ENCODE results near the gene SUV39H1.
"Not testable (repeated sequence)": the region's sequence is repeated elsewhere in the genome, so short reads cannot be mapped to it uniquely, and the experiment has no call there.

SUV39H1 gene

DNA sequence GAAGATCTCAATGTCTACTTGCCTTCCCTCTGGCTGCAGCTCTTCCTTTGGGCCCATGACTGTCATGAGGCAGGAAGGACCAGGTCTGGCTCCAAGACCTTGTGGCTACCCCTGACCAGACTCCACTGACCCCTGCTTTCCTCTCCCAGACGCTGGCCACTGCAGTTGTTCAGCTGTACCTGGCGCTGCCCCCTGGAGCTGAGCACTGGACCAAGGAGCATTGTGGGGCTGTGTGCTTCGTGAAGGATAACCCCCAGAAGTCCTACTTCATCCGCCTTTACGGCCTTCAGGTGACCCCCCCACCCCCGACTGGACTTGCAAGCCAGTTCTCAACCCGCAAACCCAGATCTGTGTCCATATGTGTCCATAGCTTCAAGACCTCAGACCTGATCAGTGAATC is 12.4 kb upstream of the SUV39H1 start (continued):
- TF ChIP-seq, protein P1, sequence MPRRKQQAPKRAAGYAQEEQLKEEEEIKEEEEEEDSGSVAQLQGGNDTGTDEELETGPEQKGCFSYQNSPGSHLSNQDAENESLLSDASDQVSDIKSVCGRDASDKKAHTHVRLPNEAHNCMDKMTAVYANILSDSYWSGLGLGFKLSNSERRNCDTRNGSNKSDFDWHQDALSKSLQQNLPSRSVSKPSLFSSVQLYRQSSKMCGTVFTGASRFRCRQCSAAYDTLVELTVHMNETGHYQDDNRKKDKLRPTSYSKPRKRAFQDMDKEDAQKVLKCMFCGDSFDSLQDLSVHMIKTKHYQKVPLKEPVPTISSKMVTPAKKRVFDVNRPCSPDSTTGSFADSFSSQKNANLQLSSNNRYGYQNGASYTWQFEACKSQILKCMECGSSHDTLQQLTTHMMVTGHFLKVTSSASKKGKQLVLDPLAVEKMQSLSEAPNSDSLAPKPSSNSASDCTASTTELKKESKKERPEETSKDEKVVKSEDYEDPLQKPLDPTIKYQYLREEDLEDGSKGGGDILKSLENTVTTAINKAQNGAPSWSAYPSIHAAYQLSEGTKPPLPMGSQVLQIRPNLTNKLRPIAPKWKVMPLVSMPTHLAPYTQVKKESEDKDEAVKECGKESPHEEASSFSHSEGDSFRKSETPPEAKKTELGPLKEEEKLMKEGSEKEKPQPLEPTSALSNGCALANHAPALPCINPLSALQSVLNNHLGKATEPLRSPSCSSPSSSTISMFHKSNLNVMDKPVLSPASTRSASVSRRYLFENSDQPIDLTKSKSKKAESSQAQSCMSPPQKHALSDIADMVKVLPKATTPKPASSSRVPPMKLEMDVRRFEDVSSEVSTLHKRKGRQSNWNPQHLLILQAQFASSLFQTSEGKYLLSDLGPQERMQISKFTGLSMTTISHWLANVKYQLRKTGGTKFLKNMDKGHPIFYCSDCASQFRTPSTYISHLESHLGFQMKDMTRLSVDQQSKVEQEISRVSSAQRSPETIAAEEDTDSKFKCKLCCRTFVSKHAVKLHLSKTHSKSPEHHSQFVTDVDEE (CRISPR knock-in tag; IDR thresholded peaks at IDR 0.05) = no peak

DNA sequence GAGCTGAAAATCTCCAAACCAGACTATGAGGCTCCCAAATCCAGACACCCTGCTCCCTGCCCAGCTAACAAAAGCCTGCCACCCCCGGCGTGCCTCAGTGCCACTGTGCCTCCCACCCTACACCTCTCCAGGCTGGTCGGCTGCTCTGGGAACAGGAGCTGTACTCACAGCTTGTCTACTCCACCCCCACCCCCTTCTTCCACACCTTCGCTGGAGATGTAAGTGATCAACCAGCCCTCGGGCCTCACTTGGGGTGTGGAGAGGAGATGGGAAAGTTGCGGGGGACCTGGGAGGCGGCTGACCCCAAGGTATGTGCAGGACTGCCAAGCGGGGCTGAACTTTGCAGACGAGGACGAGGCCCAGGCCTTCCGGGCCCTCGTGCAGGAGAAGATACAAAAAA is 11.1 kb upstream of the SUV39H1 start:
- no peak for ATAC-seq
- TF ChIP-seq ZC3H10 (CRISPR knock-in tag; IDR thresholded peaks at IDR 0.05) (no peak), TCF4 (CRISPR knock-in tag; IDR thresholded peaks at IDR 0.05; ENCODE audit: borderline replicate concordance) (no peak)
- TF ChIP-seq, protein P2, sequence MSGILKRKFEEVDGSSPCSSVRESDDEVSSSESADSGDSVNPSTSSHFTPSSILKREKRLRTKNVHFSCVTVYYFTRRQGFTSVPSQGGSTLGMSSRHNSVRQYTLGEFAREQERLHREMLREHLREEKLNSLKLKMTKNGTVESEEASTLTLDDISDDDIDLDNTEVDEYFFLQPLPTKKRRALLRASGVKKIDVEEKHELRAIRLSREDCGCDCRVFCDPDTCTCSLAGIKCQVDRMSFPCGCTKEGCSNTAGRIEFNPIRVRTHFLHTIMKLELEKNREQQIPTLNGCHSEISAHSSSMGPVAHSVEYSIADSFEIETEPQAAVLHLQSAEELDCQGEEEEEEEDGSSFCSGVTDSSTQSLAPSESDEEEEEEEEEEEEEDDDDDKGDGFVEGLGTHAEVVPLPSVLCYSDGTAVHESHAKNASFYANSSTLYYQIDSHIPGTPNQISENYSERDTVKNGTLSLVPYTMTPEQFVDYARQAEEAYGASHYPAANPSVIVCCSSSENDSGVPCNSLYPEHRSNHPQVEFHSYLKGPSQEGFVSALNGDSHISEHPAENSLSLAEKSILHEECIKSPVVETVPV (CRISPR knock-in tag; IDR thresholded peaks at IDR 0.05) = no peak

DNA sequence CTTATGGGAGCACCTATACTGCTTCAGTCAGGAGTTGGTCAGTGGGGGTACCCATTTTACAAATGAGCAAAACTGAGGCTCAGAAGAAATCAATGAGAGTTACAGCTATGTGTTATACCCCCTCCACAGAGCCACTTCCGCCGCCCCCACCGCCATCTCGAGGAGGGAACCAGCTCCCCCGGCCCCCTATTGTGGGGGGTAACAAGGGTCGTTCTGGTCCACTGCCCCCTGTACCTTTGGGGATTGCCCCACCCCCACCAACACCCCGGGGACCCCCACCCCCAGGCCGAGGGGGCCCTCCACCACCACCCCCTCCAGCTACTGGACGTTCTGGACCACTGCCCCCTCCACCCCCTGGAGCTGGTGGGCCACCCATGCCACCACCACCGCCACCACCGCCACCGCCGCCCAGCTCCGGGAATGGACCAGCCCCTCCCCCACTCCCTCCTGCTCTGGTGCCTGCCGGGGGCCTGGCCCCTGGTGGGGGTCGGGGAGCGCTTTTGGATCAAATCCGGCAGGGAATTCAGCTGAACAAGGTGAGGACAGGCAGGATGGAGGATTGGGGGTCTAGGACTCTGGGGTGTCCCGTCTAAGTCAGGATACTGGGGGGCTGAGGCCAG is 7.9 kb upstream of the SUV39H1 start:
- no peak for ATAC-seq
- TF ChIP-seq ZC3H10 (CRISPR knock-in tag; IDR thresholded peaks at IDR 0.05) = no peak
- no peak for TF ChIP-seq ESRRG (CRISPR knock-in tag; IDR thresholded peaks at IDR 0.05)
- no peak for TF ChIP-seq ISL1 (CRISPR knock-in tag; IDR thresholded peaks at IDR 0.05)

DNA sequence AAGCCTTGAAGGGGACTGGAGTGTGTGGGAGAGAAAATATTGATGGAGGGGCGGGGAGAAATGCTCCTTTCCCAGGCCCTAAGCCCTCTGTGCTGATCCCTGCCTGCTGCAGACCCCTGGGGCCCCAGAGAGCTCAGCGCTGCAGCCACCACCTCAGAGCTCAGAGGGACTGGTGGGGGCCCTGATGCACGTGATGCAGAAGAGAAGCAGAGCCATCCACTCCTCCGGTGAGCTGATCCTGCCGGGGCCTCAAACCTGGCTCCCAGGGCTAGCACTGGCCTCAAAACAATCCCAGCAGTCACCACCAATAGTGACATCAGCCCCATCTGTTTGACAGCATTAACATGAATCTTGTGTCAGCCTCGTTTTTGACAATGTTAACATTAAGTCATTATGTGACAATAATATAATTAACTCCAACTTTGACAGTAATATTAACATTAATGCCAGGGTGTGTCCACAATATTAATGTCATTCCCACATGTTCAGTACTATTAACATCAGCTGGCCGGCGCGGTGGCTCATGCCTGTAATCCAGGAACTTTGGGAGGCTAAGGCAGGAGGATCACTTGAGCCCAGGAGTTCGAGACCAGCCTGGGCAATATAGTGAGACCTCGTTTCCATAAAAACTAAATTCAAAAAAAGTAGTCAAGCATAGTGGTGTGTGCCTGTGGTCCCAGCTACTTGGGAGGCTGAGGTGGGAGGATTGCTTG is 7.2 kb upstream of the SUV39H1 start:
- TF ChIP-seq ZNF565 (CRISPR knock-in tag; conservative IDR thresholded peaks at IDR 0.05; ENCODE audit: low read depth) = no peak
- TF ChIP-seq, protein P1 (CRISPR knock-in tag; IDR thresholded peaks at IDR 0.05) = no peak
- TF ChIP-seq RARB (CRISPR knock-in tag; IDR thresholded peaks at IDR 0.05) = no peak
- no peak for TF ChIP-seq ZC3H10 (CRISPR knock-in tag; IDR thresholded peaks at IDR 0.05)
- TF ChIP-seq GLIS3 (CRISPR knock-in tag; IDR thresholded peaks at IDR 0.05) = no peak
- no peak for TF ChIP-seq ZFP3 (CRISPR knock-in tag; IDR thresholded peaks at IDR 0.05)
- TF ChIP-seq, protein P3, sequence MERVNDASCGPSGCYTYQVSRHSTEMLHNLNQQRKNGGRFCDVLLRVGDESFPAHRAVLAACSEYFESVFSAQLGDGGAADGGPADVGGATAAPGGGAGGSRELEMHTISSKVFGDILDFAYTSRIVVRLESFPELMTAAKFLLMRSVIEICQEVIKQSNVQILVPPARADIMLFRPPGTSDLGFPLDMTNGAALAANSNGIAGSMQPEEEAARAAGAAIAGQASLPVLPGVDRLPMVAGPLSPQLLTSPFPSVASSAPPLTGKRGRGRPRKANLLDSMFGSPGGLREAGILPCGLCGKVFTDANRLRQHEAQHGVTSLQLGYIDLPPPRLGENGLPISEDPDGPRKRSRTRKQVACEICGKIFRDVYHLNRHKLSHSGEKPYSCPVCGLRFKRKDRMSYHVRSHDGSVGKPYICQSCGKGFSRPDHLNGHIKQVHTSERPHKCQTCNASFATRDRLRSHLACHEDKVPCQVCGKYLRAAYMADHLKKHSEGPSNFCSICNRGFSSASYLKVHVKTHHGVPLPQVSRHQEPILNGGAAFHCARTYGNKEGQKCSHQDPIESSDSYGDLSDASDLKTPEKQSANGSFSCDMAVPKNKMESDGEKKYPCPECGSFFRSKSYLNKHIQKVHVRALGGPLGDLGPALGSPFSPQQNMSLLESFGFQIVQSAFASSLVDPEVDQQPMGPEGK (CRISPR knock-in tag; IDR thresholded peaks at IDR 0.05; ENCODE audit: borderline replicate concordance) = no peak
- TF ChIP-seq ZNF8 (CRISPR knock-in tag; IDR thresholded peaks at IDR 0.05) = no peak
- no peak for TF ChIP-seq CSDC2 (CRISPR knock-in tag; IDR thresholded peaks at IDR 0.05)
- TF ChIP-seq BACH2 (CRISPR knock-in tag; IDR thresholded peaks at IDR 0.05; ENCODE audit: borderline replicate concordance) = no peak
- TF ChIP-seq ISL1 (CRISPR knock-in tag; IDR thresholded peaks at IDR 0.05) = no peak
- TF ChIP-seq ESRRG (CRISPR knock-in tag; IDR thresholded peaks at IDR 0.05) = no peak
- no peak for TF ChIP-seq ZNF70 (CRISPR knock-in tag; IDR thresholded peaks at IDR 0.05)
- TF ChIP-seq TCF4 (CRISPR knock-in tag; IDR thresholded peaks at IDR 0.05; ENCODE audit: borderline replicate concordance) = no peak
- TF ChIP-seq ARNTL (CRISPR knock-in tag; IDR thresholded peaks at IDR 0.05; ENCODE audit: borderline replicate concordance, low read depth) = no peak
- no peak for TF ChIP-seq SNAI2 (CRISPR knock-in tag; IDR thresholded peaks at IDR 0.05)
- TF ChIP-seq OSR1 (CRISPR knock-in tag; IDR thresholded peaks at IDR 0.05) = no peak
- no peak for TF ChIP-seq PPARA (CRISPR knock-in tag; IDR thresholded peaks at IDR 0.05; ENCODE audit: borderline replicate concordance)
- no peak for TF ChIP-seq ZFP30 (CRISPR knock-in tag; IDR thresholded peaks at IDR 0.05)
- peak; percentile 32; the same call in 1 of the 3 replicates for ATAC-seq

DNA sequence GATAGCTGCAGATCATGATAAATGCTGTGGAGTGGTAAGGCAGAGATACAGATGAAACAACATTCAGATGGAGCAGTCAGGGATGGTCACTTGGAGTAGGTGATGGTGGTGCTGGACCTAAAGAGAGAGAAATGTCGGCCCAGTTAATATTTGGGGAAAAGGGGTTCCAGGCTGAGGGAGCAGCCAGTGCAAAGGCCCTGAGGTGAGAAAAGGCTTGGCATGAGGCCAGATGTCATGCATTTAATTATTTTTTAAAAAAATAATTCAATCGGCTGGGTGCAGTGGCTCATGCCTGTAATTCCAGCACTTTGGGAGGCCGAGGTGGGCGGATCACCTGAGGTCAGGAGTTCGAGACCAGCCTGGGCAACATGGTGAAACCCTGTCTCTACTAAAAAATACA is 4.8 kb upstream of the SUV39H1 start:
- not testable (repeated sequence) for ATAC-seq
